Fibroblast of lung (primary cell): ENCODE data around the gene NFS1. TPM values are rescaled to one million over a fixed set of nuclear protein-coding genes. Genes with fewer than 3 reads are reported as not detected.

Source experiments
- DNase-seq, 2 donors: peaks; one replicate each; pipeline versions ENCODE4 v3.0.0 to v3.0.0-alpha.2; 2010; ENCODE audit warnings: low read depth in 2 of 2
- H2AFZ ChIP-seq: 2 replicates; pipeline ENCODE4 v1.5.1; 2012; ENCODE audit warnings: low read length, control low read depth, inconsistent platforms
- H3K27ac ChIP-seq: 2 replicates; pipeline ENCODE4 v1.5.1; 2011; ENCODE audit warnings: low read length, control low read depth; ENCODE audit not compliant: insufficient read depth
- H3K27me3 ChIP-seq: 2 replicates; pipeline ENCODE4 v1.5.1; 2011; ENCODE audit warnings: mild to moderate bottlenecking, low read length; ENCODE audit not compliant: control insufficient read depth, insufficient read depth
- H3K36me3 ChIP-seq: 2 replicates; pipeline ENCODE4 v1.5.1; 2011; ENCODE audit warnings: low read length; ENCODE audit not compliant: control insufficient read depth, insufficient read depth
- H3K4me1 ChIP-seq: 2 replicates; pipeline ENCODE4 v1.5.1; 2011; ENCODE audit warnings: low read length; ENCODE audit not compliant: control insufficient read depth, insufficient read depth; ENCODE audit errors: extremely low read depth
- H3K4me2 ChIP-seq: 2 replicates; pipeline ENCODE4 v1.5.1; 2011; ENCODE audit warnings: low read length, control low read depth; ENCODE audit not compliant: insufficient read depth; ENCODE audit errors: extremely low read depth
- H3K4me3 ChIP-seq, 4 experiments: fragments of 200-600 bp in 1 of 4; sonication (generic) in 1 of 4; replicated peaks in 1 of 4; 2 replicates each; pipeline ENCODE4 v1.5.1; 2011 to 2016; ENCODE audit warnings: low read length in 4 of 4, low read depth in 3 of 4, mild to moderate bottlenecking in 3 of 4, control low read depth in 2 of 4, inconsistent platforms in 1 of 4, mixed read lengths in 1 of 4; ENCODE audit not compliant: insufficient read depth in 1 of 4; ENCODE audit errors: control extremely low read depth in 1 of 4
- H3K79me2 ChIP-seq: 2 replicates; pipeline ENCODE4 v1.5.1; 2012; ENCODE audit warnings: mild to moderate bottlenecking, low read length, inconsistent platforms; ENCODE audit not compliant: control insufficient read depth, insufficient read depth
- H3K9ac ChIP-seq: 2 replicates; pipeline ENCODE4 v1.5.1; 2011; ENCODE audit warnings: mild to moderate bottlenecking, low read length, control low read depth; ENCODE audit not compliant: insufficient read depth
- H3K9me3 ChIP-seq: 2 replicates; pipeline ENCODE4 v1.5.1; 2012; ENCODE audit warnings: low read depth, low read length; ENCODE audit not compliant: control insufficient read depth, insufficient read depth
- H4K20me1 ChIP-seq: 2 replicates; pipeline ENCODE4 v1.5.1; 2011; ENCODE audit warnings: low read length; ENCODE audit not compliant: control insufficient read depth, insufficient read depth; ENCODE audit errors: extremely low read depth
- CTCF ChIP-seq, 2 donors: IDR thresholded peaks in 1 of 2; conservative IDR thresholded peaks in 1 of 2; 1 replicate in 1 of 2; 2 replicates in 1 of 2; pipeline ENCODE4 v1.5.1; 2011 to 2012; ENCODE audit warnings: low read length in 2 of 2, control low read depth in 1 of 2, inconsistent platforms in 1 of 2, low read depth in 1 of 2, mild to moderate bottlenecking in 1 of 2
- EZH2 ChIP-seq: IDR thresholded peaks from 2 replicates; pipeline ENCODE4 v1.5.1; 2012; ENCODE audit warnings: low read length, control low read depth, mild to moderate bottlenecking; ENCODE audit errors: missing control alignments
- polyA plus RNA-seq, 2 donors: library from polyadenylated mRNA; depleted of rRNA in 1 of 2; stranded (reverse) in 1 of 2; unstranded in 1 of 2; fragments of >200 nt; gene quantifications; 2 replicates each; pipeline ENCODE4 v1.2.1, GENCODE V29; 2011 to 2012; ENCODE audit warnings: missing spikeins in 1 of 2
- total RNA-seq: library from RNA; depleted of rRNA; stranded (reverse); fragments of >200 nt; gene quantifications from 2 replicates; pipeline ENCODE4 v1.2.1, GENCODE V29; 2014

NFS1 gene
- total and polyA plus RNA-seq, 2 donors (not counting 1 experiment from before 2014, with no cell fraction given), result 31.7 to 34.7 TPM

DNA sequence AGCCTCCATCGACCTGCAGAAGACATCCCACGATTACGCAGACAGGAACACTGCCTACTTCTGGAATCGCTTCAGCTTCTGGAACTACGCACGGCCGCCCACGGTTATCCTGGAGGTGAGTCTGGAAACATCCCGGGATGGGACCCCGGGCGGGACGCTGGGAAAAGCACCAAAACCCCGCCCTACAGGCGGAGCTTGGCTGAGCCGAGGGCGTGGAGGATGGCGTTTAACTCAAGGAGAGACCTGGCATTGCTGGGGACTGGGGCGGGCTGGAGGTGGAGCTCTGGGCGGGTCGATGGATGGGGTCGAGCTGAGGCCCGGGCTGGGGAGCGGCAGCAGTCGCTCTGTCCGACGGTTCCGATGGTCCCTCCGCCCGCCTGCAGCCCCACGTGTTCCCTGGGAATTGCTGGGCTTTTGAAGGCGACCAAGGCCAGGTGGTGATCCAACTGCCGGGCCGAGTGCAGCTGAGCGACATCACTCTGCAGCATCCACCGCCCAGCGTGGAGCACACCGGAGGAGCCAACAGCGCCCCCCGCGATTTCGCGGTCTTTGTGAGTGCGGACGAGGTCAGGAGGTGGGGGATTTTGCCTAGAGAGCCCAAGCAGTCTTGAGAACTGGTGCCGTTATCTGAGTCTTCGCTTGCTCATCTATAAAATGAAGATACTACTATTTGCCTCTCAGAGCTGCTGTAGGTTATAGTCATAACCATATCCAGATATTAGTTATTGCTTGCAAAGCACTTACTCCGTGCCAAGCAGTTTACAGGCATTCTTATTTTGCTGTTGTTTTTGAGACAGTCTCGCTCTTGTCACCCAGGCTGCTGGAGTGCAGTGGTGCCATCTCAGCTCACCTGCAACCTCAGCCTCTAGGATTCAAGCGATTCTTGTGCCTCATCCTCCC, 79.7 kb downstream of the NFS1 start:
- Histone ChIP-seq H3K27ac (no peak overlapping the region), H2AFZ (peak overlapping the region; percentile 29), H3K4me3 (peak overlapping the region; percentile 54 to 71 (median 62)), H3K36me3 (peaks cover 8% of the 10 kb centered on the region), H3K79me2 (no peaks in the 10 kb centered on the region), H3K9me3 (no peaks in the 10 kb centered on the region), H3K27me3 (no peaks in the 10 kb centered on the region), H3K4me1 (peaks cover 16% of the 10 kb centered on the region), H3K9ac (no peak overlapping the region), H3K4me2 (peak overlapping the region; percentile 72), H4K20me1 (no peaks in the 10 kb centered on the region)
- peak; percentile 78 to 79 for DNase-seq
- peak; percentile 16 to 39 for TF ChIP-seq CTCF (conservative IDR thresholded peaks at IDR 0.05 in 1 of 2, IDR thresholded peaks at IDR 0.05 in 1 of 2; ENCODE audit: low read depth in 1 of 2, low read length in 2 of 2)
- TF ChIP-seq EZH2, result no peak

GRCh38 chr20:35618263-35619131, 80.7 kb downstream of the NFS1 start:
- Histone ChIP-seq H3K27me3 (no peaks in the 10 kb centered on the region), H3K79me2 (no peaks in the 10 kb centered on the region), H3K36me3 (peaks cover 8% of the 10 kb centered on the region), H2AFZ (peak overlapping the region; percentile 39), H3K4me1 (peaks cover 16% of the 10 kb centered on the region), H3K9me3 (no peaks in the 10 kb centered on the region), H3K9ac (peak overlapping the region; percentile 40), H4K20me1 (no peaks in the 10 kb centered on the region), H3K27ac (peak overlapping the region; percentile 43), H3K4me3 (peak overlapping the region; percentile 54 to 71 (median 62)), H3K4me2 (peak overlapping the region; percentile 97)
- peak; percentile 15 to 23 for DNase-seq
- no peak for TF ChIP-seq EZH2
- no peak for TF ChIP-seq CTCF (conservative IDR thresholded peaks at IDR 0.05 in 1 of 2, IDR thresholded peaks at IDR 0.05 in 1 of 2; ENCODE audit: low read depth in 1 of 2, low read length in 2 of 2)

Other genes with a start within 250 kb of the NFS1 start
- gene CEP250, start 243.8 kb downstream of the NFS1 start, total RNA-seq, result 24.7 and 45.9 TPM in 2 replicates
- gene CEP250, start 243.8 kb downstream of the NFS1 start, polyA plus RNA-seq, result 11.3 and 11.8 TPM in 2 replicates
- not detected in 2 replicates for gene C20orf173, start 169.7 kb downstream of the NFS1 start, total RNA-seq
- not detected in 2 replicates for gene C20orf173, start 169.7 kb downstream of the NFS1 start, polyA plus RNA-seq
- gene ERGIC3, start 157.3 kb downstream of the NFS1 start, total RNA-seq, result 355 and 455 TPM in 2 replicates
- 335 and 398 TPM in 2 replicates for gene ERGIC3, start 157.3 kb downstream of the NFS1 start, polyA plus RNA-seq
- 6.6 and 8.5 TPM in 2 replicates for gene SPAG4, start 83.5 kb downstream of the NFS1 start, total RNA-seq
- 2.6 and 4.3 TPM in 2 replicates for gene SPAG4, start 83.5 kb downstream of the NFS1 start, polyA plus RNA-seq
- 88.8 and 101 TPM in 2 replicates for gene CPNE1, start 34.5 kb downstream of the NFS1 start, total RNA-seq
- gene CPNE1, start 34.5 kb downstream of the NFS1 start, polyA plus RNA-seq, result 128 and 146 TPM in 2 replicates
- 29.9 and 31.8 TPM in 2 replicates for gene RBM12, start 34.5 kb downstream of the NFS1 start, total RNA-seq
- gene RBM12, start 34.5 kb downstream of the NFS1 start, polyA plus RNA-seq, result 109 and 126 TPM in 2 replicates
- 118 and 239 TPM in 2 replicates for gene ROMO1, start 53 bp upstream of the NFS1 start, total RNA-seq
- gene ROMO1, start 53 bp upstream of the NFS1 start, polyA plus RNA-seq, result 205 and 222 TPM in 2 replicates
- 462 and 465 TPM in 2 replicates for gene RBM39, start 42.9 kb upstream of the NFS1 start, total RNA-seq
- 43.1 and 57.7 TPM in 2 replicates for gene RBM39, start 42.9 kb upstream of the NFS1 start, polyA plus RNA-seq
- gene PHF20, start 72.7 kb upstream of the NFS1 start, total RNA-seq, result 28.2 and 40.1 TPM in 2 replicates
- gene PHF20, start 72.7 kb upstream of the NFS1 start, polyA plus RNA-seq, result 31.4 and 32.5 TPM in 2 replicates